Stimulated activated CD4-positive, alpha-beta T cell treated with anti-CD3 and anti-CD28 coated beads, Interleukin-4, amount 100 ng/mL, for 4 hours (primary cell): ENCODE results near the gene ATP11A.
"Not testable (repeated sequence)": the region's sequence is repeated elsewhere in the genome, so short reads cannot be mapped to it uniquely, and the experiment has no call there.

Source experiments
- DNase-seq, 2 experiments: peaks; one replicate each; pipeline ENCODE4 v3.0.0-alpha.2; 2020

ATP11A gene

GRCh38 chr13:112825875-112826274 lies 136.0 kb downstream of the ATP11A start:
- no peak for DNase-seq

DNA sequence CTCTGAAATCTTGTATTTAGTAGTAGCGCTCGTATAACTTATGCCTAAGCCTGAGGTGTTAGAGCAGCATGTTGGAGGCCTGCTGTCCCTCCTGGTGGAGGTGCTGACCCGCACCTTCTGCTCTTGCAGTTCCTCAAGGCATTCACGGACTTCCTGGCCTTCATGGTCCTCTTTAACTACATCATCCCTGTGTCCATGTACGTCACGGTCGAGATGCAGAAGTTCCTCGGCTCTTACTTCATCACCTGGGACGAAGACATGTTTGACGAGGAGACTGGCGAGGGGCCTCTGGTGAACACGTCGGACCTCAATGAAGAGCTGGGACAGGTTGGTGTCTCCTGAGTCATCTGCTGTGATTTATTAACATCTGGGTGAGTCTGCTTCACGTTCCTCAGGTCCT lies 136.7 kb downstream of the ATP11A start:
- no peak for DNase-seq

DNA sequence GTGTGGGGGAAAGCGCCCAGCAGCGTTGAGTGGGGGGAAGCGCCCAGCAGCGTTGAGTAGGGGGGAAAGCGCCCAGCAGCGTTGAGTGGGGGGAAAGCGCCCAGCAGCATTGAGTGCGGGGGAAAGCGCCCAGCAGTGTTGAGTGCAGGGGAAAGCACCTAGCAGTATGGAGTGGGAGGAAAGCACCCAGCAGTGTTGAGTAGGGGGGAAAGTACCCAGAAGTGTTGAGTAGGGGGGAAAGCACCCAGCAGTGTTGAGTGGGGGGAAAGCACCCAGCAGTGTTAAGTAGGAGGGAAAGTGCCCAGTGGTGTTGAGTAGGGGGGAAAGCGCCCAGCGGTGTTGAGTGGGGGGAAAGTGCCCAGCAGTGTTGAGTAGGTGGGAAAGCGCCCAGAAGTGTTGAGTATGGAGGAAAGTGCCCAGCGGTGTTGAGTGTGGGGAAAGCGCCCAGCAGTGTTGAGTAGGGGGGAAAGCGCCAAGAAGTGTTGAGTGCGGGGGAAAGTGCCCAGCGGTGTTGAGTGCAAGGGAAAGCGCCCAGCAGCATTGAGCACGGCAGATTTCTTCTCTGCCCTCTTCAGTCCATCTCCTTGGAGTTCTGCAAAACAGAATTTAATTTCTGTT lies 138.4 kb downstream of the ATP11A start:
- DNase-seq: no peak

DNA sequence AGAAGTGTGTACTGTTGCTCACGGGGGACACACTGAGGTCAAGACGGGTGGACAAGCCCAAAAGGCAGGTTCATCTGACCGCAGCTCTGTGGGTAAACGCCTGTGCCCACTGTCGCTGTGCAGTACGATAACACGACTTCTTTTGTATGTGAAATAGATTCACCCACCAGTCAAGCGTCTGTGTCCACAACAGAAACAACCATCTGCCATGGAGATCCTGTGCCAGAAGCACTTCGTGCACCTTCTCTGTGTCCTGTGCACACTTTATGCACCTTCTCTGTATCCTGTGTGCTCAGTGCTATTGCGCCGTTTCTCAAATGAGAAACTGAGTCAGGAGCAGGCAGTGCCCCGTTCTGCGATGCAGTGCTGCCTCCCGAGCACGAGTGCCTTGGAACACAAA lies 138.9 kb downstream of the ATP11A start:
- no peak for DNase-seq

DNA sequence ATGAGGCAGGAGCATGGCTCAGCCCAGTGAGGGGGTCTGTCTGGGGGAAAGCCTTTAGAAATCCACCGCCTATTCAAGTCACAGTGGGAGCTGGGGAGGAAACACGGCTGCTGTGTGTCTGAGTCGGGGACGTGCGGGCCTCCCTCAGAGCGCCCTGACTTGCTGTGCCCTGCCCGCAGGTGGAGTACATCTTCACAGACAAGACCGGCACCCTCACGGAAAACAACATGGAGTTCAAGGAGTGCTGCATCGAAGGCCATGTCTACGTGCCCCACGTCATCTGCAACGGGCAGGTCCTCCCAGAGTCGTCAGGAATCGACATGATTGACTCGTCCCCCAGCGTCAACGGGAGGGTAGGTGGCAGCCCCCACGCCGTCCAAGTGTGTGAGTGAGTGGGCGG lies 141.4 kb downstream of the ATP11A start:
- no peak for DNase-seq

DNA sequence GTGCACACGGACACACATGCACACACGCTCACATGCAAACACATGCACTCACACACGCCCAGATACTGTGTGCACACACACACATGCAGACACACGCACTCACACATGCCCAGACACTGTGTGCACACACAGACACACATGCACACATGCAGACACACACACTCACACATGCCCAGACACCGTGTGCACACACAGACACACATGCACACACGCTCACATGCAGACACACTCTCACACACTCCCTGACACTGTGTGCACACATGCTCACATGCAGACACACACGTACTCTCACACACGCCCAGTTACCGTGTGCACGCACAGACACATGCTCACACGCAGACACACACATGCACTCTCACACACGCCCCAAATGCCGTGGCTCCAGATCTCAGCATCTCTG lies 142.0 kb downstream of the ATP11A start:
- DNase-seq: no peak

DNA sequence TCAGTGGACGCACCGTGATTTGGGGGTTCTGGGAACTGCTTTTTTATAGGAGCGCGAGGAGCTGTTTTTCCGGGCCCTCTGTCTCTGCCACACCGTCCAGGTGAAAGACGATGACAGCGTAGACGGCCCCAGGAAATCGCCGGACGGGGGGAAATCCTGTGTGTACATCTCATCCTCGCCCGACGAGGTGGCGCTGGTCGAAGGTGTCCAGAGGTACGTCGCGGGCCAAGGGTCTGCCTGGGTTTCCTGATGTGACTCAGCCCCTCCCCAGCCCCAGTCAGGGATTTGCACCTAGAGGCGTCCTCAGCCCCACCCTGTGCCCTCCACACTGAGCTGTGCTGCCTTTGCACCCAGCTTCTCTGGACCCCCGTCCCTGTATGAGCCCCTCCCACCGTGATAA lies 143.0 kb downstream of the ATP11A start:
- no peak for DNase-seq

- DNase-seq: no peak
These were observed 143.9 kb downstream of the ATP11A start for GRCh38 chr13:112833551-112834257.

DNA sequence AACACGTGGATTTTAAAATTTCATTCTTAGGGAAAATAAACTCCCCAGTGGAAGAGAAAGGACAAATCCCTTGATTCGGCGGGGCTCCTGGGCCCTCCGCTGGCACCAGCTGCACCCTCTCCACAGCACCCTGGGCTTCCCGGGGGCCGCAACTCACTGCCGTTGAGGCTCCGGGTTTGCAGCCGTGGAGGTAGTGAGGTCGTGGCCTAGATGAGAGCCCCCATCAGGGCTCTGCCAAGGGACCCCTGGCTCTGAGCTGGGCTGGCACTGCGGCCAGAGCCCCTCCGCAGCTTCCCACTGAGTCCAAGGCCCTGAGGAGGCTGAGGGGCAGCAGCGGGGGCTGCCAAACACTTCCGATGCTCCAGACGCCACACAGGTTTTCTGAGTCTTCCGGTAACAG lies 145.5 kb downstream of the ATP11A start:
- no peak for DNase-seq

GRCh38 chr13:112835796-112836195 lies 146.0 kb downstream of the ATP11A start:
- DNase-seq: no peak

DNA sequence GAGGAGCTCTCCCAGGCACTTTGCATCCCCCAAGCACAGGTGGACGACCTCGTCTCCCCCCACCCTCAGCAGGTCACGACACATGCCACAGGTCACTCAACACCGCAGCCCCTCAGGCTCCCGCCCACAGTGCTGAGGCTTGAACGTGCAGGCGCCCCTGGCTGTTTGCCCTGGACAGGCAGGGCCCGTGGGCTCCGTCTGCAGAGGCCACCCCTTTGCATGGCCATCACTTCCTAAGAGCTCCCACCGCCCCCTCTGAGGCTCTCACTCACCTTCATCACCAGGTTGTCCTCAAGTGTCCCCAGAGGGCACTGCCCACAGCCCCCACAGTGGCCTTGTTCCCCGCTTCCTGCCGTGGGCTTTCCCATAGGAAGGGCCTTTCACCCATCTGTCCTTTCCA lies 147.1 kb downstream of the ATP11A start:
- no peak for DNase-seq

GRCh38 chr13:112837371-112838037 lies 147.7 kb downstream of the ATP11A start:
- no peak for DNase-seq

DNA sequence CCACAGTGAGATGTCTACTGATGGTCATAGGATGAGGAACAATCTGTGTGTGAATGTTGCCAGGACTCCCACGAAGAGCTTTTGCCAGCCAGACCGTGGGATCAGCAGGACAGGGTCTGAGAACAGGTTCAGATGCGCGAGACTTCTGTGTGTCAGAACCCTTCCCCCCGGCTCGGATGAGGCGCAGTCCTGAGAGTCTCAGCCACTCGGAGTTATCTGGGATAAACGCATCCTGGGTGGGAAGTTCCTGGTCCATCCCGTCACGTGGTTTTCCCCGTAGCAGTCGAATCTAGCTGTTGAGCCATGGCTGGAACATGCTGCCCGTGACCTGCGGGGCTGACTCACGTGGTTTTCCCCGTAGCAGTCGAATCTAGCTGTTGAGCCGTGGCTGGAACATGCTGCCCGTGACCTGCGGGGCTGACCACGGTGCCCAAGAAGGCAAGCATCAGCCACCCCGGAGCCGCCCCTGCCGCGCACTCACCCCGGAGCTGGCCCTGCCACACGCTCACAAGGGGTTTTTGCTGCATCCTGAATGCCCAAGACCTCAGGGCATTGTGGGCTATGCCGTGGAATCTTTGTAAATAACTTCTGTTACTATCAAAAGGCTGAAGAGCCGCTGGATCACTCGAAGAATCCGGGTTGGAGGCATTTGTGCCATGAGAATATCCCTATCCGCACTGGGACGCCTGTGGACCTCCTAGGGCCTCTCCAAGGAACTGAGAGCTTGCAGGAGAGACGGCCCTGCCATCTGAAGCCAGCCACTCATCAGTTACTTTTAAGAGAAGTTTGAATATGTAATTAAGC lies 148.4 kb downstream of the ATP11A start:
- DNase-seq: no peak

DNA sequence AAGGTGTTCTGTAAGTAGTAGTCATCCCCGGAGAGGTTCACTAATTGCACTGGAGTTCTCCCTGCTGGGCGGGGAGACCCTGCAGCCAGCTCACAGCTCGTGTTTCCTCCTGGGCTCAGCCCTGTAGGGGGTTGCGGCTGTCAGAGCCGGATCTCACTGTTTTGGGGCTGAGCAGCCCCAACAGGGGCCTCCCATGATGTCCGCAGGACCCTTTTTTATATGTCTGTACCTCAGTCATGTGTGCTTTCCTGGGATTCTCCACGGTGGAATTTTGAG lies 148.9 kb downstream of the ATP11A start:
- DNase-seq: no peak

DNA sequence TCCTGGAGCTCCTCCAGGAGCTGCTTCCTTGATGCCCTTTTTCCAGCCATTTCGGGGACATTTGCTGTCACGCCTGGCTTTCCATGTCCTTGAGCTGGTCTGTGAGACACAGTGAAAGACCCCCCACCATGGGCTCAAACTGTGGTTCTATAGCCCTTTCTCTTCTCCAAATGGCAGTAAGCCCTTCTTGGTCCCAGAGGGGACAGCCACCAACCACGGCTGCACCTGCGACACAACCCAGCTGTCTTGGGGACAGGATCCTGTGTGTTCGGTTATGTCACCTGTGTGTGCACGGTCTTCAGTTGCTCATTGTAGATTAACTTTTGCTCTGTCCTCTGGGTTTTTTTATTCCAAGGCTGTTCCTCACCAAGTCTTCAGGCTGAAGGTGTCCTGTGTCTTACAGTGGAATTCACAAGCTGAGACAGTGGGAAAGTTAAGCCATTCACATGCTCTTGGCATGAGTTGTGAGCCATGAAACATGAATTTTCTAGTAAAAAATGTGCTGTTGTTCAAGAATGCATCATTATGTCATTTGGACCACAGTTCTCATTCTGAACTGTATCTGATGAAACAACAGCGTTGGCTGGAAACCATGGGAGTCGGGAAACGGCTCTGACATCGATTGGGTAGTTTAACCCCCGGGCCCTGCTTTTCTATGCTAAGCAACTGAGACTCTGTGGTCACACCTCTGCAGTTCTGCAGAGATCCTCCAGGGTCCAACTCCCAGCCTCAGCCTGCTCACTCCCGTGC lies 149.7 kb downstream of the ATP11A start:
- no peak for DNase-seq

DNA sequence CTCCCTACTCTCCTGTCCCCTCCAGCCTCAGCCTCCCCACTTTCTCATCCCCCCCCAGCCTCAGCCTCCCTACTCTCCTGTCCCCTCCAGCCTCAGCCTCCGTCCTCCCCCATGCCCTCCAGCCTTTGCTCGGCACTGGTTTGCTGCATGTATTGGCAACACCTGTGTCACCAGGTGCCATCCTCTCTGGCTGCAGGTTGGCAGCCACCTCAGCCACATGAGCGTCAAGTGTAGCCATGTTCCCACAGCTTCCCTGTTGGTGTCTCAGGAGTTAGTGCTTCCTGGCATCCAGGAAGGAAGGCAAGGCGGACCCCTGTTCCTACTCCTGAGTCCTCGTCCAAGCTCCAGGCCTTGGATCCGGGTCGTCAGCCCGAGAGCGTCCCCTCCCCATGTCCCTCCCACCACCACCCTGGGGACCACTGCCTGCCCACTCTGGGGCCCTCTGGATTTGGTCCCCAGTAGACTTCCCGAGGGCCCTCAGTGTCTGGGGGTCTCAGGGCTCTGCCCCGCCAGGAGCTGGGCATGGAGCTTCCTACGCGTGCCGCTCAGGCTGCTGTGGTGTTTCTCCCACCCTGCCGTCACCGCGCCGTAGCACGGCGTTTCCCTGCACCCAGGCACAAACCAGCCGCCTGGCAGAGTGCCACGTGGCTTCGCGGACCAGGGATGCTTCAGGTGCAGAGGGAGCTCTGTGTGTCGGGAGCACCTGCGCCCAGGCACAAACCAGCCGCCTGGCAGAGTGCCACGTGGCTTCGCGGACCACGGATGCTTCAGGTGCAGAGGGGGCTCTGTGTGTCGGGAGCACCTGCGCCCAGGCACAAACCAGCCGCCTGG lies 150.8 kb downstream of the ATP11A start:
- DNase-seq: no peak

DNA sequence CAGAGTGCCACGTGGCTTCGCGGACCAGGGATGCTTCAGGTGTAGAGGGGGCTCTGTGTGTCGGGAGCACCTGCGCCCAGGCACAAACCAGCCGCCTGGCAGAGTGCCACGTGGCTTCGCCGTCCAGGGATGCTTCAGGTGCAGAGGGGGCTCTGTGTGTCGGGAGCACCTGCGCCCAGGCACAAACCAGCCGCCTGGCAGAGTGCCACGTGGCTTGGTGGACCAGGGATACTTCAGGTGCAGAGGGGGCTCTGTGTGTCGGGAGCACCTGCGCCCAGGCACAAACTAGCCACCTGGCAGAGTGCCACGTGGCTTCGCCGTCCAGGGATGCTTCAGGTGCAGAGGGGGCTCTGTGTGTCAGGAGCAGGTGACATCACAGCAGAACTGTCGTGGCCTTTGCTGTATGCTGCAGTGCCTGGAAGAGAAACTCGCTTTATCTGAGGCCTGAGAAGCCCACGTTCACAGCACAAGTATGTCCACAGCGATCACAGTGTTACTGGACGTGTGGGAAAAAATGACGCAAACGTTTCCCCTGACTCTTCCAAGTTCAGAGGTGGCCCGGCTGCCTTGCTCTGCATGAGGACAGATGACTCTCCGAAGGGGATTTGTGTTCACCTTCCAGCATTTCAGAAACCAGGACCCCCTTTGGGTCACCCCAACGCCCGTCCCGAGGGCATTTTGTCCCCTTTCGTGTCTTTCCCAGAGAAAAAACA lies 151.6 kb downstream of the ATP11A start:
- DNase-seq: not testable (repeated sequence)

GRCh38 chr13:112842343-112842856 lies 152.6 kb downstream of the ATP11A start:
- DNase-seq: no peak

DNA sequence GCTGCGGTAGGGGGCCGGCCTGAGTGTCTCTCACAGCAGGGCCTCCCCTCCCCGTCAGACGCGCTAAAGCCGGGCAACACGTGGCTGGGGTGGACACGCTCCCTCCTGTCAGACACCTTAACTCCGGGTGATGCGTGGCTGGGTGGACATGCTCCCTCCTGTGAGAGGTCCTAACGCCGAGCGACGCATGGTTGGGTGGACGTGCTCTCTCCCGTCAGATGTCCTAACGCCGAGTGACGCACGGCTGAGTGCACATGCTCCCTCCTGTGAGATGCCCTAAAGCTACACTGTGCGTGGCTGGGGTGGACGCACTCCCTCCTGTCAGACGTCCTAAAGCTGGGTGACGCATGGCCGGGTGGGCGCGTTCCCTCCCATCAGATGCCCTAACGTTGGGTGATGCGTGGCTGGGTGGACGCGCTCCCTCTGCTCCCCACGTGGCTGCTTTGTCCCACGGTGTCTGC lies 153.1 kb downstream of the ATP11A start:
- DNase-seq: no peak

- DNase-seq: no peak
These were observed 153.7 kb downstream of the ATP11A start for GRCh38 chr13:112843392-112844111.
